NB4 (cell line): Measurements from ENCODE around the gene MYZAP.

Experiments used
- DNase-seq: peaks from one replicate; pipeline ENCODE4 v3.0.0; 2010; ENCODE audit warnings: low read depth
- H3K4me3 ChIP-seq: one replicate; pipeline ENCODE4 v1.5.1; 2011; ENCODE audit warnings: mild to moderate bottlenecking, low read depth, low read length, moderate library complexity
- MAX ChIP-seq: IDR thresholded peaks from 2 replicates; pipeline ENCODE4 v1.6.1; 2011; ENCODE audit warnings: low read depth, low read length
- MYC ChIP-seq: IDR thresholded peaks from 2 replicates; pipeline ENCODE4 v1.6.1; 2011; ENCODE audit warnings: low read depth, low read length
- POLR2A ChIP-seq: IDR thresholded peaks from 2 replicates; pipeline ENCODE4 v1.6.1; 2011; ENCODE audit warnings: mild to moderate bottlenecking; ENCODE audit not compliant: insufficient read length; ENCODE audit errors: extremely low read depth
- TF ChIP-seq, protein P1 (sequence below): IDR thresholded peaks from one replicate; pipeline ENCODE4 v1.5.1; 2012; ENCODE audit warnings: low read depth, low read length

Gene MYZAP

DNA sequence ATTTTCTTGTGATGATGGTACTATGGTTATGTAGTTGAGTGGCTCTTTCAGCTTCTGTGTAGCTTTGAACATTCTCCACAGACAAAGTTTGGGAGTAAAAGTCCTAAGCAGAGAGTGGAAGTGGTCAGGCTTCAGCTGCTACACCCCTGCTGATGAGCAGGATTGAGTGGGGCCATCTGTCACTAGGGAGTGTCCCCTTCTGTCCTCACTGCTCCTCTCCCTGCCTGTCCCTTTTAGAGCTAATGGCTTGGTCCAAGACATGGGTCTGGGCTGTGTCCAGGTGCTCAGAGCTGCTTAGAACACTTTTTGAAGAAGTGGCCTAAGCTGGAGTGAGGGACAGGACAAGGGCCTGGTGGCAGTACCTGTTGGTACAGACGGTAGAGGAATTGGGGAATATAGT, 15.1 kb downstream of the MYZAP start:
- DNase-seq = no peak
- TF ChIP-seq, protein P1, sequence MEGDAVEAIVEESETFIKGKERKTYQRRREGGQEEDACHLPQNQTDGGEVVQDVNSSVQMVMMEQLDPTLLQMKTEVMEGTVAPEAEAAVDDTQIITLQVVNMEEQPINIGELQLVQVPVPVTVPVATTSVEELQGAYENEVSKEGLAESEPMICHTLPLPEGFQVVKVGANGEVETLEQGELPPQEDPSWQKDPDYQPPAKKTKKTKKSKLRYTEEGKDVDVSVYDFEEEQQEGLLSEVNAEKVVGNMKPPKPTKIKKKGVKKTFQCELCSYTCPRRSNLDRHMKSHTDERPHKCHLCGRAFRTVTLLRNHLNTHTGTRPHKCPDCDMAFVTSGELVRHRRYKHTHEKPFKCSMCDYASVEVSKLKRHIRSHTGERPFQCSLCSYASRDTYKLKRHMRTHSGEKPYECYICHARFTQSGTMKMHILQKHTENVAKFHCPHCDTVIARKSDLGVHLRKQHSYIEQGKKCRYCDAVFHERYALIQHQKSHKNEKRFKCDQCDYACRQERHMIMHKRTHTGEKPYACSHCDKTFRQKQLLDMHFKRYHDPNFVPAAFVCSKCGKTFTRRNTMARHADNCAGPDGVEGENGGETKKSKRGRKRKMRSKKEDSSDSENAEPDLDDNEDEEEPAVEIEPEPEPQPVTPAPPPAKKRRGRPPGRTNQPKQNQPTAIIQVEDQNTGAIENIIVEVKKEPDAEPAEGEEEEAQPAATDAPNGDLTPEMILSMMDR = no peak
- no peak for TF ChIP-seq MYC
- TF ChIP-seq MAX = no peak
- no peak for TF ChIP-seq POLR2A
- H3K4me3 ChIP-seq = no peak overlapping the region

DNA sequence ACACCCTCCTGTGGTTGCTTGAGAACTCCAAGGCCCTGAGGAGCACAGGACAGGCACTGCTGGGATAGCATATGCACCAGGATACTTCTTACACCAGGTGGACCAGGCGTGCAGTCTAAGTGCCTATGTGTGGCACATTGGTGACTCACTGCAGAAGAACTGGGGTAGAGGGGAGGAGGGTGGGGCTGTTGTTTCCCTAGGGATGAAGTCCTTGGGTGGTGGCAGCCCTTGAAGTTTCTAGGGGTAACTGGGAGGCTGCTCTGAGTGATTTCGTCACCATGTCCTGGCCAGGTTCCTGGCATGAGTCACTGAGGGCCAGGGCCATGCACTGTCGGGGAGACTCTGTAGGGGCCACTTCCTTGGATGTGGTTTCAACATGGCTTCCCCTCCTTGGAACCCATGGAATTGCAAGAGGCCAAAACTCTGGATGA, 15.9 kb downstream of the MYZAP start:
- no peak for TF ChIP-seq MYC
- no peak for TF ChIP-seq POLR2A
- no peak for TF ChIP-seq MAX
- TF ChIP-seq, protein P1 = no peak
- DNase-seq = peak; percentile 87
- no peak overlapping the region for H3K4me3 ChIP-seq

DNA sequence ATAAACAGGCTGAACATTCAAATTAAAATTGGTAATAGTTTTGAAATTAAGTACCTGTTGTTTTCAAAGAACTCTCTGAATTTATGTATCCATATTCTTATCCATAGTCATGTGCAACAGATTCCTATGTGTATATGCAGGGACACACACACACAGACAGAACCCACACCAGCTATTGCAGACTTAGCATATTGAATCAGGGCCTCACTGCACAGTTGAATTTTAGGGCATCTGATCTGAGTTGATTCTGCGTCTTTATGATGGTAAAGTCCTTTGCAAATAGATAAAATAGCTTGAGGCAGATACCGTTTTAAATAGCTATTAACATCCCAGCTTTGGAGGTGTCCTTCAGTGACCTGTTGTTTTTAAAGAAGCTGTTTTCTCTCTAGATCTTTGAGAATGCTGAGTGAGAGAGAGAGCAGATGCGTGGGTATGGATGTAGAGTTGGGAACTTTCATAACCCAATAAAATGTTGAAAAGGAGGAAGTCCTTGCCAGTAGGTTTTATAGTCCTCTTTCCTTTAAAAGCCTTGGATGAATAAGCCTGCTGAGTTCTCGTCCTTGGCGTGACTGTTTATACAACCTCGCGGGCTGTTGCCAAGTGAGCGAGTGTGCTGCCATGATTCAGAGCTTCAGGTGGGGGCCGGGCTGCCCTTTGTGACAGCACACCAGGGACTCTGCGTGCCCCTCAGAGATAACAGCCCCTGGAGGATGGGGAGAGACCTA, 18.3 kb downstream of the MYZAP start:
- DNase-seq = peak; percentile 73
- H3K4me3 ChIP-seq = no peak overlapping the region
- TF ChIP-seq, protein P1 = no peak
- TF ChIP-seq POLR2A (no peak), MAX (no peak; the same call in 1 of the 2 replicates), MYC (0 out of 2 replicates have a peak, but pooled peaks have one; percentile 10)

GRCh38 chr15:57611123-57611522, 19.4 kb downstream of the MYZAP start:
- DNase-seq = no peak
- H3K4me3 ChIP-seq = no peak overlapping the region
- TF ChIP-seq MAX (no peak), MYC (no peak), POLR2A (no peak)
- TF ChIP-seq, protein P1 = no peak

DNA sequence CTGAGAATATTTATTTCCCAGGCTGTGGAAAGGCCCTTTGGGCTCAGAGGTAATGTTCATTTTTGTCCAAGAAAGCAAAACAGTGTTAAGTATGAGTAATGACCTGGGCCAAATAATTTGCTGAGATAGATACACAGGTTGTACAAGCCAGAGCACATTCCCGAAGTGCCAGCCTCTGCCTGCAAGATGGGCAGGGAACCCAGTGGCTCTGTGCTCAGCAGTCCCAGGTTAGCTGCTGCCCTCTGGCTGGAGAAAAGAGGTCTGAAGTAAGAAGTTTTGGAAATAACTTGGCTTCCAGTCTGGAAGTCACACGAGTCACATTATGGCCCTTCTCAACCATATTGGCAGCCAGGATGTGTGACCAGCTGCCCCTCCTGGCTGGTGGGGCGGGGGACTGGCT, 20.2 kb downstream of the MYZAP start:
- TF ChIP-seq MAX (no peak), MYC (no peak), POLR2A (no peak)
- TF ChIP-seq, protein P1 = no peak
- no peak for DNase-seq
- no peak overlapping the region for H3K4me3 ChIP-seq
